Measurements from ENCODE around the gene CDH5.

Gene CDH5

GRCh38 chr16:66354034-66354909 is 12.2 kb upstream of the CDH5 start:
- no peak for DNase-seq

GRCh38 chr16:66355526-66355925 is 11.0 kb upstream of the CDH5 start:
- DNase-seq, result no peak

GRCh38 chr16:66357523-66357928 is 9.0 kb upstream of the CDH5 start:
- DNase-seq, result no peak

- DNase-seq, result no peak
Measured at GRCh38 chr16:66358231-66358630, 8.3 kb upstream of the CDH5 start.

GRCh38 chr16:66359012-66359411 is 7.5 kb upstream of the CDH5 start:
- DNase-seq, result no peak

GRCh38 chr16:66359811-66360608 is 6.5 kb upstream of the CDH5 start:
- DNase-seq, result no peak

GRCh38 chr16:66360624-66361324 is 5.7 kb upstream of the CDH5 start:
- no peak for DNase-seq

- no peak for DNase-seq
Measured at GRCh38 chr16:66361604-66362135, 4.8 kb upstream of the CDH5 start.

GRCh38 chr16:66363211-66363777 is 3.2 kb upstream of the CDH5 start:
- no peak for DNase-seq

- DNase-seq, result no peak
Measured at GRCh38 chr16:66364117-66364958, 2.2 kb upstream of the CDH5 start.

- no peak for DNase-seq
Measured at GRCh38 chr16:66364959-66365306, 1.6 kb upstream of the CDH5 start.

- no peak for DNase-seq
Measured at GRCh38 chr16:66365651-66366050, 840 bp upstream of the CDH5 start.

GRCh38 chr16:66367968-66368891 is 1.7 kb downstream of the CDH5 start:
- no peak for DNase-seq

GRCh38 chr16:66369055-66369592 is 2.6 kb downstream of the CDH5 start:
- DNase-seq, result peak; percentile 22

- no peak for DNase-seq
Measured at GRCh38 chr16:66370786-66371684, 4.5 kb downstream of the CDH5 start.

- no peak for DNase-seq
Measured at GRCh38 chr16:66372078-66372897, 5.8 kb downstream of the CDH5 start.

- DNase-seq, result no peak
Measured at GRCh38 chr16:66372898-66373155, 6.3 kb downstream of the CDH5 start.

- DNase-seq, result no peak
Measured at GRCh38 chr16:66373667-66374066, 7.2 kb downstream of the CDH5 start.

- DNase-seq, result no peak
Measured at GRCh38 chr16:66374176-66374575, 7.7 kb downstream of the CDH5 start.

Measured in CD4-positive, alpha-beta T cell treated with Interferon gamma for 1 hour (primary cell).